Measurements from ENCODE around the gene MAVS.
A peak's percentile ranks its signal among the peaks of the same experiment; 100 is the strongest.

MAVS gene

DNA sequence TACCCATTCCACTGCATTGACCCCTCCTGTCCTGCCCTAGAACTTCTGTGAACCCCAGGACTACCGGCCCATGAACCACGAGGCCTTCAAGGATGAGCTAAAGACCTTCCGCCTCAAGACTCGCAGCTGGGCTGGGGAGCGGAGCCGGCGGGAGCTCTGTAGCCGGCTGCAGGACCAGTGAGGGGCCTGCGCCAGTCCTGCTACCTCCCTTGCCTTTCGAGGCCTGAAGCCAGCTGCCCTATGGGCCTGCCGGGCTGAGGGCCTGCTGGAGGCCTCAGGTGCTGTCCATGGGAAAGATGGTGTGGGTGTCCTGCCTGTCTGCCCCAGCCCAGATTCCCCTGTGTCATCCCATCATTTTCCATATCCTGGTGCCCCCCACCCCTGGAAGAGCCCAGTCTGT, 41.9 kb upstream of the MAVS start:
- Mint-ChIP-seq H3K36me3 (ENCODE audit: insufficient read depth) (peaks cover 62% of the 10 kb centered on the region), H3K27me3 (no peaks in the 10 kb centered on the region), H3K27ac (peak overlapping the region; percentile 46 to 70), H3K4me3 (no peak overlapping the region), H3K4me1 (ENCODE audit: low read depth in 2 of 2) (peaks cover 55 to 56% of the 10 kb centered on the region in 2 donors), H3K9me3 (no peaks in the 10 kb centered on the region)
- DNase-seq, result no peak
- ATAC-seq (replicated peaks), result no peak

DNA sequence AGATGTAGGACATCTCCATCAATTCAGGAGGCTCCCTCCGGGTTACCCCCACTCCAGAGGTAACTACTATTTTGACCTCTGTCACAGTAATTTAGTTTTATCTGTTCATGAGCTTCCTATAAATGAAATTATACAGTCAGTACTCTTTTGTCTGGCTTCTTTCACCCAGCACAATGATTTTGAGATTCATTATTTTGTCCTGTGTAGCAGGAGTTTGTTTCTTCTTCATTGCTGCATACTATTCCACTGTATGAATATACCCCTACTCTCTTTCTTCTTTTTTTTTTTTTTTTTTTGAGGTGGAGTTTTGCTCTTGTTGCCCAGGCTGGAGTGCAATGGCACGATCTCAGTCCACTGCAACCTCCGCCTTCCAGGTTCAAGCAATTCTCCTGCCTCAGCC, 38.1 kb upstream of the MAVS start:
- Mint-ChIP-seq H3K4me3 (peak overlapping the region in 1 of 2 donors; percentile 29), H3K36me3 (ENCODE audit: insufficient read depth) (peaks cover 43% of the 10 kb centered on the region), H3K9me3 (no peaks in the 10 kb centered on the region), H3K27ac (peak overlapping the region in 1 of 2 donors; percentile 89), H3K4me1 (ENCODE audit: low read depth in 2 of 2) (peaks cover 62 to 64% of the 10 kb centered on the region in 2 donors), H3K27me3 (no peaks in the 10 kb centered on the region)
- no peak for ATAC-seq (replicated peaks)
- DNase-seq, result no peak

DNA sequence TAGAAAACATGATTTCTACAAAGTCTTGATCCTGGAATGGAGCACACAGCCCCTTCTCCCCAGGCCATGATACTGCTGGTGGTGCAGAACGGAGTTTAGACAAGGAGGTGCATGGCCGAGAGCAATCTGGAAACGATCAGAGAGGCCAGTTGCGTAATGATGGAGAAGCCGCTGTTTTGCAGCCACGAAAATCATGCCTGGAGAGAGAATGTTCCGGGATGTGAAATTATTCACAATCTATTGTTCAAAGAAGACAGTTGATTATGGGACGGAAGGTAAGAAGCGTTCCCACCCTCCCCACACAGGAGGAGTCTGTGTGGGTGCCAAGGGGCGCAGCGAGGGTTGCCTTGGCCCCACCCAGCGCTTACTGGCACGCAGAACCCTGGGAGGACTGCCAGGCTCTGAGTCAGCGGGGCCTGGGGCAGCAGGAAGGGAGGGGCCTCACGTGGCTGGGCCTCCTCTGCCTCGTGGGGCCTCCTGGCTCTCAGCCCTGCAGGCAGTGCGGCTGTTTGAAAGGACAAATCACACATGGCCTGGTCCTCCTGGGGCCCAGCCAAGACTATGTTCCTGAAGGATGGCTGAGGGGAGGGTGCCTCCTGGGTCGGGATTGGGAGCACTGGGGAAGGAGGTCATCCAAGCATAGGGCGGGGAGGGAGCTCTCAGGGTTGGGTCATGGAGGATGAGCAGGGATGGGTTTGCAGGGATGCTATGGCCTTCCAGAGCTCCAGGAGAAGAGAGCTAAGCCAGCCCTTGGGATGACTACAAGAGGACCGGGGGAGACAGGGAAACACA, 35.0 kb upstream of the MAVS start:
- H3K4me1 Mint-ChIP-seq (ENCODE audit: low read depth in 2 of 2), result peaks cover 65 to 67% of the 10 kb centered on the region in 2 donors

DNA sequence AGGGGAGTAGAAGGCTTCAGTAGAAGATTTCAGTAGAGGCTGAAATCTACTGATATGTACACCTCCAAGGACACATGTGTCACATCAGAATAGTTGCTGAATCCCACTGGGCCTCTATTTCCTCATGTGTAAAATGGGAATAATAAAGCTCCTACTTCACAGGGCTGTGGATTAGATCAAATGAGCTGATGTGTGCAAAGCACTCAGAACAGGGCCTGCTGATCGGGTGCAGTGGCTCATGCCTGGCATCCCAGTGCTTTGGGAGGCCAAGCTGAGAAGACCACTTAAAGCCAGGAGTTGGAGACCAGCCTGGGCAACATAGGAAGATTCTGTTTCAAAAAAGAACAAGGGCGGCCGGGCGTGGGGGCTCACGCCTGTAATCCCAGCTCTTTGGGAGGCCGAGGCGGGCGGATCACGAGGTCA, 34.4 kb upstream of the MAVS start:
- Mint-ChIP-seq H3K4me3 (peak overlapping the region; percentile 87 to 96), H3K27ac (peak overlapping the region; percentile 99), H3K36me3 (ENCODE audit: insufficient read depth) (peaks cover 26% of the 10 kb centered on the region), H3K4me1 (ENCODE audit: low read depth in 2 of 2) (peaks cover 62 to 65% of the 10 kb centered on the region in 2 donors), H3K9me3 (no peaks in the 10 kb centered on the region), H3K27me3 (no peaks in the 10 kb centered on the region)
- DNase-seq, result no peak
- ATAC-seq (replicated peaks), result no peak

More for the DNA sequence above, 35.0 kb upstream of the MAVS start:
- Mint-ChIP-seq H3K4me3 (peak overlapping the region; percentile 87 to 96), H3K27ac (peak overlapping the region; percentile 99), H3K27me3 (no peaks in the 10 kb centered on the region), H3K36me3 (ENCODE audit: insufficient read depth) (peaks cover 28% of the 10 kb centered on the region), H3K9me3 (no peaks in the 10 kb centered on the region)
- ATAC-seq (replicated peaks), result peak; percentile 84
- peak; percentile 88 to 91 (median 90) for DNase-seq

DNA sequence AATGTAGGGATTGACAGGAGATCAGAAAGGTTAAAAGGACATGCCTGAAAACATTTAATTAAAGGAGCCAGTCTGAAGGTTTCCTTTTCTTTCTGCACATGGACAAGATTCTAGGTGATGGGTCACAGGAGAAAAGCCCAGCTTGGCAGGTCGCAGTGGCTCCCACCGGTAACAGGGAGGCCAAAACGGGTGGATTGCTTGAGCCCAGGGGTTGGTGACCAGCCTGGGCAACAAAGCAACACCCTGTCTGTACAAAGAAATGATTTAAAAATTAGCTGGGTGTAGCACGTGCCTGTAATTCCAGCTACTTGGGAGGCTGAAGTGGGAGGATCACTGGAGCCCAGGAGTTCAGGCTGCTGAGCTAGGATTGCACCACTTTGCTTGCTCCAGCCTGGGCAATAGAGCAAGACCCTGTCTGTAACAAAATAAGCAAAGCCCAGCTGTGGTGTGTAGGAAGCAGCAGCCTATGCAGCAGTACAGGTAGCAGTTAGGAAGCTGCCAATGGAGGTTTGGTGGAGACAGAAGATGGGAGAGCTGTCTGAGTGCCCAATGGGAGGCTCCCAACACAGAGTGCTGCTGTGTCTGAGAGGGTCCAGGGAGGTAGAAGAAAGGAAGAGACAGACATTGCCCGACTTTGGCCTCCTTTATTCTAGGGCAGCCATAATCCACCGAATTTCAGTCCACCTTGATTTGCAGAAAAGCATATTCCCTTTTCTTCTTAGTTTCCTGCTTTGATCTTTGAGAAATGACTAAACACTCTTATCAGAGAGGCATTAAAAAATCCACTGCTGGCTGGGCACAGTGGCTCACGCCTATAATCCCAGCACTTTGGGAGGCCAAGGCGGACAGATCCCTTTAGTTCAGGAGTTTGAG, 33.4 kb upstream of the MAVS start:
- H3K9me3 Mint-ChIP-seq, result no peaks in the 10 kb centered on the region
- peak overlapping the region; percentile 99 for H3K27ac Mint-ChIP-seq
- H3K36me3 Mint-ChIP-seq (ENCODE audit: insufficient read depth), result peaks cover 26% of the 10 kb centered on the region
- H3K4me1 Mint-ChIP-seq (ENCODE audit: low read depth in 2 of 2), result peaks cover 61 to 66% of the 10 kb centered on the region in 2 donors
- peak overlapping the region; percentile 87 to 96 for H3K4me3 Mint-ChIP-seq
- H3K27me3 Mint-ChIP-seq, result no peaks in the 10 kb centered on the region
- ATAC-seq (replicated peaks), result no peak
- DNase-seq, result no peak

DNA sequence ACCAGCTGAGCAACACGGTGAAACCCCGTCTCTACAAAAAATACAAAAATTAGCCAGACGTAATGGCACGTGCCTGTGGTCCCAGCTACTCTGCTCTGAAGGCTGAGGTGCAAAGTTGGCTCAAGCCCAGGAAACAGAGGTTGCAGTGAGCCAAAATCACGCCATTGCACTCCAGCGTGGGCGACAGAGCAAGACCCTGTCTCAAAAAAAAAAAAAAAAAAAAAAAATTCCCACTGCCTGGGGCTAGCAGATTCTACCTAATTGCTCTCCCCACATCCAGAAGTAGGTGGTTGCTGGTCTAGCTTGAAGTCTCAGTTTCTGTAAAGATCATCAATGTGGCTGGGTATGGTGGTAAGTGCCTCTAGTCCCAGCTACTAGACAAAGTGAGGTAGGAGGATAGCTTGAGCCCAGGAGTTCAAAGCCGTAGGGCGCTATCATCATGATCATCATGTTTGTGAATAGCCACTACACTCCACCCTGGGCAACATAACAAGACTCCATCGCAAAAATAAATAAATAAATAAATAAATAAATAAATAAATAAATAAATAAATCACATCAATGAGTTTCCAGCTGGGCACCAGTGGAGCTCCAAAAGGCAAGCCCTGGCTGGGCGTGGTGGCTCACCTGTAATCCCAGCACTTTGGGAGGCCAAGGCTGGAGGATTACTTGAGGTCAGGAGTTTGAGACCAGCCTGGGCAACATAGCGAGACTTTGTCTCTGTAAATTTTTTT, 32.6 kb upstream of the MAVS start:
- Mint-ChIP-seq H3K27ac (peak overlapping the region; percentile 99), H3K4me3 (peak overlapping the region; percentile 87 to 96), H3K27me3 (no peaks in the 10 kb centered on the region), H3K9me3 (no peaks in the 10 kb centered on the region), H3K36me3 (ENCODE audit: insufficient read depth) (peaks cover 27% of the 10 kb centered on the region), H3K4me1 (ENCODE audit: low read depth in 2 of 2) (peaks cover 69 to 70% of the 10 kb centered on the region in 2 donors)
- no peak for ATAC-seq (replicated peaks)
- peak in 2 of 3 experiments; percentile 23 to 24 for DNase-seq

DNA sequence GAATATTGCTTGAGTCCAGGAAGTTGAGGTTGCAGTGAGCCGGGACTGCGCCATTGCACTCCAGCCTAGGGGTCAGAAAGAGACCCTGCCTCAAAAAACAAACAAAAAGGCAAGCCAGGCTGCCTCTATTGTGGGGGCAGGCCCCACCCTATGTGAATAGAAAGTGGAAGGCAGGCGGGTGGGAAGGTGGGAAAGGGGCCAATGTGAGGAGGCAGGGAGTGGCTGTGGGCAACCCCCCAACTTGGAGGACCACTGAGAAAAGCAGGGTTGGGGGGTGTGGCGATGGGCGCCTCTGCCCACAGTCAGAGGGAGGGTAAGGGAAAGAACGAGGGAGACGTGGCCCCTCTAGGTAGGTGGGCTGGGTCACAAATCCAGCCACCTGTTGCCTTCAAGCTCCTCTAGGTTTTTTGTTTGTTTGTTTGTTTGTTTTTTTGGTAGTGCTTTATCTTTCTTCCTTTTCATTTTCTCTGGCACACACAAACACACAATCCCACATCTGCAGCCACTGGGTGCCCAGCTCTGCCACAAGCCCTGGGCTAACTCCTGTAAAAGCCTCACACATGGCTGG, 31.6 kb upstream of the MAVS start:
- ATAC-seq (replicated peaks) (no peak), DNase-seq (no peak)
- no peaks in the 10 kb centered on the region for H3K9me3 Mint-ChIP-seq
- H3K36me3 Mint-ChIP-seq (ENCODE audit: insufficient read depth), result peaks cover 29% of the 10 kb centered on the region
- peaks cover 72 to 78% of the 10 kb centered on the region in 2 donors for H3K4me1 Mint-ChIP-seq (ENCODE audit: low read depth in 2 of 2)
- no peaks in the 10 kb centered on the region for H3K27me3 Mint-ChIP-seq
- peak overlapping the region; percentile 81 to 82 for H3K4me3 Mint-ChIP-seq
- peak overlapping the region; percentile 90 to 96 for H3K27ac Mint-ChIP-seq

DNA sequence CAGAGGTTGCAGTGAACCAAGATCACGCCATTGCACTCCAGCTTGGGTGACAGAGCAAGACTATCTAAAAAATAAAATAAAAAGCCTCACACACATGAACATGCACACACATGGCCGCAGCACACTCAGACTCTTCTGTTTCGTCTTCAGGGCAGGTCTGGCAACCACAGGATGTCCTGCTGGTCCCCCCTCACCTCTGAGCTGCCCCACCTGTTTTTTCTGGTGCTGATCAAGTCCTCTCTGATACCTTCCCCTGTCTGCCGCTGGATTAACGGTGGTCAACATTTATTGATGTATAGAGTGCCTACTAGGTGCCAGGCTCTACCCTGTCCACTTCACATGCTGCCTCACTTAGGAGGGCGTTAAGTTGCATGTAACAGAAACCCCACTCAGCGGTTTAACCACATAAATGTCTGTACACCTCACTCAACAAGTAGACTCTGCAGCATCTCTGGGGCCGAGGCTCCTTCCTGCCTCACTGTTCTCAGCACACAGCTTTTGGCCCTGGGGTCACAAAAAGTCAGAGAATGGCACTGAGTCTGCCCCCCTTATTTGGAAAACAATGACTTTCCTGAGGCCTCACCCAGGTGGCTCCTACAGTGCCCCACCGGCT, 30.8 kb upstream of the MAVS start:
- Mint-ChIP-seq H3K4me1 (ENCODE audit: low read depth in 2 of 2) (peaks cover 64 to 75% of the 10 kb centered on the region in 2 donors), H3K27me3 (no peaks in the 10 kb centered on the region), H3K27ac (peak overlapping the region; percentile 90 to 96), H3K9me3 (no peaks in the 10 kb centered on the region), H3K4me3 (peak overlapping the region; percentile 81 to 82), H3K36me3 (ENCODE audit: insufficient read depth) (peaks cover 32% of the 10 kb centered on the region)
- peak; percentile 18 for ATAC-seq (replicated peaks)
- peak; percentile 35 to 54 (median 44) for DNase-seq

DNA sequence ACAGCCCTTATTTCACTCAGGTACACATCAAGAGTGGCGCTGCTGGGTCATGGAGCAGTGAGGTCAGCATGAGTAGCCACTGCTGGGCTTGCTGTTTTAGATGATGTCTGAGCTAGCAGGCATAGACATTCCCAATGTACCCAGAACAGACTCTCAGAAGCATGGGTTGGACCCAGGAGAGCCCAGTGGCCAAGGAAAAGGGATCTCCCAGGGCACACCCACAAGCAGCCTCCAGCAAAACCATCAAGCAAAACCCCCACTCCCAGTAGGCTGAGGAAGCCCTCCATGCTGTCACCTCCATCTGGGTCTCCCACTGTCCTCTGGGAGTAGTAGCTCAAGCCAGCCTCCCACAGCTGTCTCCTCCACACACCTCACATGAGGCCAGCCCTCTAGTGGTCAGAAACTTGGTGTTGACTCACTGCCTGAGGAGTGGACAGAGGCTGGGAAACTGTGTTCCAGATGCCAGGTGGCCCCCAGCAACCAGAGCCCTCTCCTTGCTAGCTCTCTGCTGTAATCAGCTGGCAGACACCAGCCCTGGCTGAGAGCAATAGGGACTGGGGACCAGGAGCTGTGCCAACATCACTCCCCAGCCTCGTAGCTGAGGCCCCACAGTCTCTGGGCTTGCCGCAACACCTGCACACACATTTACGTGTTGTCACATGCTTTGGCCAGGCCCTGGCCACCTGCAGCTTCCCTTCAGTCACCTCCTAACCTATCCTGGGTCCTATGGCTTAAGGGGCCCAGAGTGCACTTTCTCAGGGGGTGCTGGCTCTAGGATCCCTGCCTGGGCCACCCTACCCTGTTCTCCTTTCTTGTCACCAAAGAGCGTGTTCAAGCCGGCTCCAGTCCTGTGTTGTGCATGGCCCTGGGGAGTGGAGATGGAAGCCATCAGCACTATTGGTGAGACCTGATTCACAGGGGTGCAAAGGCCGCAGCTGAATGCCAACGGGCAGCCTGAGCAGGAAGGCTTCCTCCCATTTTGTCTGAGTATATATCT, 28.2 kb upstream of the MAVS start:
- peak overlapping the region; percentile 88 to 91 for H3K4me3 Mint-ChIP-seq
- ATAC-seq (replicated peaks), result no peak

DNA sequence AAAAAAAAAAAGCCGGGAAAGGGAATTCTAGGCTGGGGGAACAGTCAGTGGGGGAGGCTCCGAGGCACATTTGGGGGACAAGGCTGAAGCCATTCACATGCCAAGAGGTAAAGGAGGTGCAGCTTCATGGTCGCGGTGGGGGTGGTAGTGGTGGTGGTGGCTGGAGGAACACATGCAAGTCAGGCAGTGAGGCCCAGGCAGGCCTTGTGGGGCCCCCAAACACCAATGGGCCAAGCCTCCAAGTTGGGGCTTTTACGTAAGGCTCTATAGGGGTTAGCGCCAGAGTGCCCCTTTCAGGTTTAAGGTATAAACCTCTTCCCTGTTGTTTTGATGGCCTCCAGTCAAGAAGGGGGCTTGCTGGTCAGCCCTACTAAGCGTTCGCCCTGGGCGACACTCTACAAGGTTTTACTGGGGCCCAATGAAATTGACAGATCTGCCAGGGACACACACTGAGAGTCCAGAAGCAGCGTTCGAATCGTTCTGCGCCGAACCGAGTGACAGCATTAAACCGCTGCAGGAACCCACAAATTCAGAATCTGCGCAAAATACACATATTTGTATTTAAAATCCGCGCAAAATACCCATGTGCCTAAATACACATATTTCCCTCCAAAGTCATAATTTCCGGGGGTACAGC, 27.1 kb upstream of the MAVS start:
- Mint-ChIP-seq H3K9me3 (no peaks in the 10 kb centered on the region), H3K27ac (peak overlapping the region; percentile 98 to 99), H3K27me3 (no peaks in the 10 kb centered on the region), H3K4me1 (ENCODE audit: low read depth in 2 of 2) (peaks cover 49 to 59% of the 10 kb centered on the region in 2 donors), H3K36me3 (ENCODE audit: insufficient read depth) (peaks cover 33% of the 10 kb centered on the region), H3K4me3 (peak overlapping the region; percentile 88 to 91)
- ATAC-seq (replicated peaks) (no peak), DNase-seq (no peak)

More for the DNA sequence above, 28.2 kb upstream of the MAVS start:
- Mint-ChIP-seq H3K27me3 (no peaks in the 10 kb centered on the region), H3K4me1 (ENCODE audit: low read depth in 2 of 2) (peaks cover 53 to 66% of the 10 kb centered on the region in 2 donors), H3K9me3 (no peaks in the 10 kb centered on the region), H3K27ac (peak overlapping the region; percentile 90 to 98), H3K36me3 (ENCODE audit: insufficient read depth) (peaks cover 31% of the 10 kb centered on the region)
- DNase-seq, result no peak

Measured in effector memory CD8-positive, alpha-beta T cell (primary cell).